Measurements from ENCODE around the gene RALB.
"Not testable (repeated sequence)": the region's sequence is repeated elsewhere in the genome, so short reads cannot be mapped to it uniquely, and the experiment has no call there.

The RALB gene

DNA sequence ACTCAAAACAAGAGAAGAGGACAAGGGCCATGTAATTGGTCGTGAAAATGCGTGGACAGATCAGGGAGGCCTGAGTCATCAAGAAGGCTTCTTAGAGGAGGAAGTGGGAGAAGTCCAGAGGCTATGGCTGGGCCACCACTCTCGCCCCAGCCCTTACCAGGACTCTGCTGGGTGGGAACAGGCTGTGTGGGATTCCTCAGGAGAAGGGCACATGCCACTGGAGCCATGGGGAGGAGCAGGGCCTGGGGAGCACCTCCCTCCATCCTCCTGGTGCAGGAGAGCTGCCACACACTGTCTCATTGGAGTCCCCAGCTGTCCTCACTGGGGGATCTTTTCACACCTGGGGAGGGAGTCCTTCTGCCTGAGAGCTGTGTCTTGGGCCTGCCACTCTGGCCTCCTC lies 9.4 kb upstream of the RALB start:
- no peak for DNase-seq (ENCODE audit: low read depth in 4 of 4, low spot score in 1 of 4)

DNA sequence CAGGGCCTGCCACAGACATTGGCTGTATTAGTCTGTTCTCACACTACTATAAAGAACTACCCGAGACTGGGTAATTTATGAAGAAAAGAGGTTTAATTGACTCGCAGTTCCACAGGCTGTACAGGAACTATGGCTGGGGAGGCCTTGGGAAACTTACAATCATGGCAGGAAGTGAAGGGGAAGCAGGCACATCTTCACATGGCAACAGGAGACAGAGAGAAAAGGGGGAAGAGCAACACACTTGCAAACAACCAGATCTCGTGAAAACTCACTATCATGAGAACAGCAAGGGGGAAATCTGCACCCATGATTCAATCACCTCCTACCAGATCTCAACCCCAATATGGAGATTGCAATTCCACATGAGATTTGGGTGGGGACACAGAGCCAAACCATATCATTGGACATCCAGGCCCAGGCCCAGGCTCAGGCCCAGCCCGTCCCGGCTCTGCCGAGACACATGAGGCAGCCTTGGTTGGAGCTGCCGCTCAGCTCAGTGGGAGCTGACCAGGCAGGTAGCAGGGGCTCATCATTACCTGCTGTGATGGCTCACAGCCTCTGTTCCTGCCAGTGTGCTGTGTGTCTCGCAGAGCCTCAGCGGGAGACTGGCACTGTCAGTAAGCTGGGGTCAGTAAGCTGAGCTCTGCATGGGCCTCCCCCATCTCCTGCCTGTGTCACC lies 8.6 kb upstream of the RALB start:
- DNase-seq (ENCODE audit: low read depth in 4 of 4, low spot score in 1 of 4): no peak

DNA sequence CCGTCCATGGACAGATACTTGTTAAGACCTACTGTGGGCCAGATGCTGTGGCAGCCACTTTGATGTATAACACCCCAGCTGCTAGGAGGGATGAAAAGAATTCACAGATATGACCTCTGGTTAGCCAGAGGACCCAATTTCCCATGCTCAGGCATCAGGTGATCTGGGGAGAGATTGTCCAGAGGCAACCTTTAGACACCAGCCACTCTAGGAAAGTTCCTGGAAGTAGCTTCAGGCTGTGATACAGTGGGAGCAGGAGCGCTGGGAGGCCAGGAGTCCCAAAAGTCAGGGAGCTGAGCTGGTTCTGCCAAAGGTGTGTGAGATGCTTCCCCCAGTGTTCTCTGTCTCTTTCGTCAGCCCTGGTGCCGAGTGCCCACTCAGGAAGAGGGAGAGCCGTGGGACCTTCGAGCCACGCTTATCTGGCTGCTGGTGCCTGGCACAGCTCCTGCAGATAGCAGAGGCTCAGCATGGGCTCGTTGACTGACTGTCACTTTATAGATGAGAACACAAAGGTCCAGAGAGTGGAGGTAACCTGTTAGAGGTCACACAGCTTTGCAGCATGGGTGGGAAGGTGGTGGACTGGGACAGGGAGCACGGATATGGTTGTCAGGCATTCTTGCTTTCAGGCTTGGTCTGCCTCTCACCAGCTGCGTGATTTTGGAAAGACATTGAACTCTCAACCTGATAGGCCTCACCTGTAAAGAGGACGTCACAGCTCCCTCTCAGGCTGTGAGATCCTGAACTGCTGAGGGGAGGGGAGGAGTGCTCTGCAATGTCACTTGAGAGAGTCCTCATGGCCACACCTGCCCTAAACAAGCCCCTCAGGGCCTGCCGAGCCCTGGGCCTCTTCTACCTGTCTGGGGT lies 7.8 kb upstream of the RALB start:
- no peak for DNase-seq (ENCODE audit: low read depth in 4 of 4, low spot score in 1 of 4)

DNA sequence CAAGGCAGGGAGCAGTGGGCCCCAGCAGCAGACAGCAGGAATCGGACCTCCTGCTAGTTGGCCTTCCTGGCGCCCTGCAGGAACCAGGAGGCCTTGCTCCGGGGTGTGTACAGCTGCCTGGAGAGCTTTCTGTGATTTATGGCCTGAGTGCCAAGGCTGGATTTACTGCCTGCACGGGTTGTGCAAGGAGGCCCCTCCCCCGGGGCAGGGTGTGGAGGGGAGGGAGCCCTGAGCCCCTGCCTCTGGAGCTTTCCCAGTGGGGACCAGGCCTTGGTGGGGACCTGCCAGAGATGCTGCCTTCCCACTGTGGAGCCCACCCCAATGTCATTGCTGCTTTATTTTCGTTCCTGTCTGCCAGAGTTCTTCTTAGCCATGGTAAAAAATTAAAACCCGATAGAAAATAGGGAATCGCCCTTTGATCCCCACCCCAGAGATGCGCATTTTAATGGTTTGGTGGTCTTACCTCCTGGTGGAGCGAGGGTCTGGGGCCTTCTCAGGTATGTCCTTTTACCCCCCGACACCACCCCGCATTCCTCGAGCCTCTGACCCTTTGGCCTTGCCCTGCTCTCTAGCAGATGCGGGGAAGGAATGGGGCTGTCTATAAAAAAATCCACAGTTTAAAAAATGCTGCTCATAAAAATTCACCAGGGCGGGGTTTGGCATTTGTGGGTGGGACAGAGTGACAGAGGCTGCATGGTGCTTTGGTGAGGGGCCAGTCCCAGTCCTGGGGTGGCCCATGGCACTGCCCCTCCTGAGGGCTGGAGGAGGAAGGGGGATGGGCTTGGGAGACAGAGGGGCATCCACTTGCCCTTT lies 6.9 kb upstream of the RALB start:
- DNase-seq (ENCODE audit: low read depth in 4 of 4, low spot score in 1 of 4): no peak

DNA sequence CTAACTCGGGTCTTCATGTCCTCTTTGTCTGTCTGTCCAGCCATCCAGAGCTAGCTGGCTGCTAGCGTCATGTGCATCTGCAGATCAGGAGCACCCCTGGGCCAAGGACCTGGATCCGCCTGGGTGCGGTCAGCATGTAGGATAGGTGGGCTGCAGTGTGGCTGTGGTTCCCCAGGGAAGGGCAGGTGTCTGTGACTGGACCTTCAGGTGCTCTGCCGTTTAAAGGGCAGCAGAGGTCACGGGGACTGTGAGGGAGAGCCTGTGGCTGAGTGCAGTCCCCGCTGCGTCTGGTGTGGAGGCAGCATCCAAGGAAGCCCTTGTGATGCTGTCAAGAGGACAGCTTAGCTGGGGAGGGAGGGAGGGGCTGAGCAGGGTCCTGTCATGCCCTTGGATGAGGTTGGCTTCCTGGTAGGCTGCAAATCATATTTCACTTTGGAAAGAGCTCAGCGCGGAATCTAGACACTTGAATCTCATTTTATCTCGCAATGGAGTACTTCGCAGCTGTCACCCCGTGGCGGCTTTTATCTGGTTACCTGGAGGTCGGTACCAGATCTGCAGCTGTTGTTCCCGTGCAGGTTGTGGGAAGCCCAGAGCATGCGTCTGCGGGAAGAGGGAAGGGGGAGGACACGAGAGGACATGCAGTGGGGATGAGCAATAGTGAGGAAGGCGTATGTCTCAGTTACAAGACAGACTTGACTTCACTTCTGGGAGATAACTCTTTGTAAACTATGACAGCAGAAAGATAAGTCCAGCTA lies 5.9 kb upstream of the RALB start:
- no peak for DNase-seq (ENCODE audit: low read depth in 4 of 4, low spot score in 1 of 4)

DNA sequence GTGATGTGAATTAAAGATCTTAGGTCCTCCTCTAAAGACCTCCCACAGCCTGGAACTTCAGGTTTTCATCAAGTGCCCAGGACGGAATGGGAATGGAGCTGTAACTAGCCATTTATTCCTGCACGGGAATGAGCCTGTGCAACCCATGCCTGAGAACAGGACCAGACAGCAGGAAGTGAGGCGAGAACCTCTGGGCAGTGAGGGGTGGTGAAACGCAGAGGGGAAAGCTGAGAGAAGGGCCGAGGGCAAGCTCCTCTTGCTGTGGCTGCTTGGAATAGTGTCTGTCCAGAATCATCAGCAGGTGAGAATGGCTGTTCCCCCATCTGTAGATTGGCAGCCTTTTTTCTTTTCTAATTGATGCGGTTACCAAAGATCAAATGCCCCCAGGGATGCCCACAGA lies 4.8 kb upstream of the RALB start:
- DNase-seq (ENCODE audit: low read depth in 4 of 4, low spot score in 1 of 4): no peak

DNA sequence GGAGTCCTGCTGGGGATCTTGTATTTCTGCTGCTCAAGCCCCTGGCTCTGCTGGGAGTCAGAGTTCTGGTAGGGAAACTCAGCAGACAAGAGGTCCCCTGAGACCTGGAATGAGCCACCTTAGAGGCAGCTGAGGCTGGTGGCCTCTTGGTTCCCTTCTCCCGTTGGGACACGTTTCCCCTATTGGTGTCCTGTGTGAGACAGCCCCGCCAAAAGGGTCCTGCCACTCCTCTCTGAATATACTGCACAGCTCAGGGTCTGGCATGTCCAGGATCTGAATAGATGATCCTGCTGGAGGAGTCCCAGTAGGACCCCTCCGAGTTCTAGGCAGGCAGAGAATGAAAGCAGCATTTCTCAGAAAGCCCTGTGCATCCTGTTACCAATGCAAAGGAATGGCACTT lies 2.0 kb upstream of the RALB start:
- no peak for DNase-seq (ENCODE audit: low read depth in 4 of 4, low spot score in 1 of 4)

DNA sequence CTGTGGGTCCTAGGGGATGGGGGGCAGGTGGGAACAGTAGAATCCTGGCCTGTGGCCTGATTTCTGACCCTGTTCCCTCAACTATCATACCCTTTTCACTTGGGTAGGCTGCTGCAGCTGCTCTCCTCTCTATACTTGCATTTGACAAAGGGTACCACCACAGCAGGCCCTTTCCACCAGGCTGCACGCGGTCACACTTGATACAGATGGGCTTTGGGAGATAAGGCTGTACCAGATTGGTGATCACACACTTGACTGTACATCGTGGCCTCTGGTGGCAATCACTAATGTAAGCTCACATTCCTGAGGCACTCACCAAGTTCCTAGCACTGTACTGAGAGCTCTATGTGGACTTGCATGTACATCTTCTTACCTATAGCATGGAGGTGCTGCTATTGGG lies 1.6 kb upstream of the RALB start:
- DNase-seq (ENCODE audit: low read depth in 4 of 4, low spot score in 1 of 4): no peak

DNA sequence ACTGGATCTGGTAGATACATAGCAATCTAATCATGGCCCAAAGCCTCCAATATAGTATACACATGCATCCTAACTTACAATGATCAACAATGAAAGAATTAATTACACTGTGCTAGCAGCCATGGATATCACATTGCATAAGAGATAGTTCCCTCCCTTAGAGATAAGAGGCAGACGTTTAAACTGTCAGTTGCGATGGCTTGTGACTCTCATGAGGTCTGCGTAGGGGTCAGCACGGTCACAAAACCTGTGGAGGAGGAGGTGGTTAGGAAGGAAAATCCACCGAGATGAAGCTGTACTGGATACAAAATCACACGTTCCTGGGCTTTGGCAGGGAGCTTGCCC lies 800 bp upstream of the RALB start:
- no peak for DNase-seq (ENCODE audit: low read depth in 4 of 4, low spot score in 1 of 4)

DNA sequence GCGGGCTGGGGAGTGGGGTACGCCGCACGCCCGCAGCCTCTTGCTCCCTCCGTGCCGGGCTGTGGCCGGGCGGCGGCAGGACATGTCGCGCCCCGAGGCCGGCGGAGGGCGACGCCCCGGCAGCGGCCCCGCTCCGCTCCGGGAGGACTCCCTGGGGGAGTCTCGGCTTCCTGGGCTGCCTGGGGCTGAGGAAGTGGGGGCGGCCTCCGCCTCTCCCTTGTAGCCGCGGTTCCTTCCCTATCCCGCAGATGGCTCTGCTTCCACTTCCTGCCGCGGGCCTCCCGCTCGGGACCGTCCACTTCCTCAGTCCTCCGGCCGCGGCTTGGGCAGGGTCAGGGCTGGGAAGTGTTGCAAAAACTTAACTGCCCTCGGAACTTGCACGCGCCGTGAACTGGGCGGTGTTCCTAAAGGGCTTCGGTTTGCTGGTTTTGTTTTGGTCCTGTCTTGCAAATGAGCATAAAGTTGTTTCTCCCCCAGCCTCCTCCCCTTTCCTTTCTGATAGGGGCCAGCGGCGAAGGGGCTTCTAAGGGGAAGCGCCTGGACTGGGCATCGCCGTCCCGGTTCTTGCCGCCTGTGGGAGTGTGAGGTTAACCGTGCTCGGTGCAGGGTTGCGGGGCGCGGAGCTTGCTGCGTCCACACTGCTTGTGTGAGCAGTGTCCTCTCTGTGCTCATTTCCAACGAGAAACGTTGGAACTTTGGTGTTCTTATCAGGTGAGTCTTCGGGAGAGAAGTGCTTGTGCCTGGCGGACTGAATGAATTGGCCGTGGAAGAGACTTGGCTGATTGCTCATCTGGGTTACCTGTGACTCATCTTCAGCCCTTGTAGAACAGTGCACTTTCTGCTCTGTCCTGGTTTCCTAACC lies 600 bp downstream of the RALB start:
- DNase-seq (ENCODE audit: low read depth in 4 of 4, low spot score in 1 of 4): peak in 1 of 4 experiments; percentile 20

DNA sequence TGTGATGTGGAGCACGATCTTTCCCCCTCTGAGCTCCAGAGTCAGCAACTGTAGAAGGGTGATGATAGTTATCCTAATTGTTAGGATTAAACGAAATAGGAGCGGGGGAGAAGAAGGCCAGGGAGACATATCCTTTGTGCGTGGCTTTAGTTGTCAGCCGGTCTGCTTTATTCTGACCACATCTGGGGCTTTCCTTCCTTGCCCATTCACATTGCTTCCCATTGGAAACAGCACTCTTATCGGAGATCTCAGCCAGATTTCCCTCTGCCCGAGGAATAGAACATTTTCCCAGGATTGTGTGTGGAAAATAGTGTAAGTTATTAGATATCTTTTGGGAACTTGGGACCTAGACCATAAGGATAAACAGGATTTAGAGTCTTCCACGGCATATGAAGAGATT lies 1.5 kb downstream of the RALB start:
- no peak for DNase-seq (ENCODE audit: low read depth in 4 of 4, low spot score in 1 of 4)

DNA sequence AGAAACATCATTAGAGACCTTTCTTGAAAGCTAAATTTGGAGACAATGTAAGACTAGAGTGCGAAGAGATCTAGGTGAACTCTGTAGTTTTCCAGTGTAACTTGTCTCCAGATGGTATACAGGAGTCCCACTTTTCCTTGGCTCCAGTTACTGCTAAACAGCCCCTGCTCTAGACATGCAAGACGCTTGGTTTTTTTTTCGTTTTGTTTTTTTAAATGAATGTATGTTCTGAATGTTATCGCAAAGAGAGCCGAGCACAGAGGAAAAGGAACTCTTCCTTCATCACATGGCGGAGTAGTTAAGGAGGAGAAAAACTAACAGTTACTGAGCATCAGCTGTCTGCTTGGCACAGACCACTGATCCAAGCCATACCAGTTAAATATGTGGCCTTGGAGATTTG lies 2.4 kb downstream of the RALB start:
- no peak for DNase-seq (ENCODE audit: low read depth in 4 of 4, low spot score in 1 of 4)

DNA sequence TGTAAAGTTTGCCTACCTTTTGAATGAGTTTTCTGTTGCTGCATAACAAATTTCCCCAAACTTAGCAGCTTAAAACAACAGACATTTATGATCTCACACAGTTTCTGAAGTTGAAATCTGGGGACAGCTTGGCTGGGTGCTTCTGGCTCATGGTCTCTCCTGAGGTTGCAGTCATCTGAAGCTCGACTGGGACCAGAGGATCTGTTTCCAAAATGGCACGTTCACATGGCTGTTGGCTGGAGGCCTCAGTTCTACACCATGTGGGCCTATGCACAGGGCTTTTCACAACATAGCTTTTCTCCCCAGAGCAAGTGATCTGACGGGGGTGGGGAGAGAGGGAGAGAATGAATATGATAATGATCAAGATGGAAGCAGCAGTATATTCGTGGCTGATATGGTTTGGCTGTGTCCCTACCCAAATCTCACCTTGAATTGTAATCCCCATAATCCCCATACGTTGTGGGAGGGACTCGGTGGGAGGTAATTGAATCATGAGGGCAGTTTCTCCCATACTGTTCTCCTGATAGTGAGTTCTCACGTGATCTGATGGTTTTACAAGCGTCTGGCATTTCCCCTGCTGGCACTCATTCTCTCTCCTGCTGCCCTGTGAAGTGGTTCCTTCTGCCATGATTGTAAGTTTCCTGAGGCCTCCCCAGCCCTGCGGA lies 3.5 kb downstream of the RALB start:
- DNase-seq (ENCODE audit: low read depth in 4 of 4, low spot score in 1 of 4): no peak

DNA sequence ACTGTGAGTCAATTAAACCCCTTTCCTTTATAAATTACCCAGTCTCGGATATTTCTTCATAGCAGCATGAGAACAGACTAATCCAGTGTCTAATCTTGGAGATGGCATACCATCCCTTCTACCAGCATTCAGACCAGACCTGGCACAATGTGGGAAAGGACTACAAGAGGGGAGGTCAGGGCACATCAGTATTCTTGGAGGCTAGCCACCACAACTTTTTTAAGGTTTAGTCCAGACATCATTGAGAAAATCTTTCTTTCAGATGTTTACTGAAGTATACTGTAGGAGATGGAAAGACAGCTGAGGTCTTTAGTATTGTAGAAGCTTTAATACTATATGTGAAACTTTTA lies 4.0 kb downstream of the RALB start:
- no peak for DNase-seq (ENCODE audit: low read depth in 4 of 4, low spot score in 1 of 4)

DNA sequence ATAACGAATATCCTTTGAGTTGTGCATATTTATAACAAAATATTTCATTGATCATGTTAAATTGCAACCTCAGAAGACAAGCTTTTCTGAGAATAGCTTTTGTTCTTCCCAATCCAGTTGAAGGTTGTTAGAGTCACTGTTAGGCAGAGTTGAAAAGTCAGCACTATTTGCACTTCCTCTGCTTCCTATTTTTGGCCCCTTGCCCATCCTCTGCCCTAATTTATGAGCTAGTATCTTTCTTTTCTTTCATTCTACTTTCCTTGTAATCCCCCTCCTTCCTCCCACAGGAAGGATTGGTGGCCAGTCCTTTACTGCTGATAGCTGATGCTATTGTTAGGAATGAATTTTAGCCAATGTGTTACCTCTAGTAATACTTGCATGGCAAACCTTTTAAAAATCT lies 4.9 kb downstream of the RALB start:
- DNase-seq (ENCODE audit: low read depth in 4 of 4, low spot score in 1 of 4): no peak

DNA sequence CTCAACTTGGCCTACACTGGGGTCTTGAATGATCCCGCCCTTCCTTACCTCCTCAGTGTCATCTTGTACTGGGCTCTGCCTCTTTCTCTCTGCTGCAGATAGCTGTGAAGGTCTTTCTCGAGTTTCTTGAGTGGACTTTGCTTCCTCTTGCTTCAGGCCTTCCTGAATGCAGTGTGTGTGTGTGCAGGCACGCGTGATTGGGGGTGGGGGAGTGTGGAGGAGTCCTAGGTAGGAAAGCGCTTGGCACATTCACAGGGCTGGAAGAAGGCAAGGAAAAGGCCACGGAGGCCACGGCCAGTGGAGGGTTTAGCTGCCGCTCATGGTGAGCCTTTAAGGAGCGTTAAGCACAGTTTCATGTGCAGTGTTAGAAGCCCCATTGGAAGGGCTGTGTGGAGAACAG lies 5.5 kb downstream of the RALB start:
- no peak for DNase-seq (ENCODE audit: low read depth in 4 of 4, low spot score in 1 of 4)

DNA sequence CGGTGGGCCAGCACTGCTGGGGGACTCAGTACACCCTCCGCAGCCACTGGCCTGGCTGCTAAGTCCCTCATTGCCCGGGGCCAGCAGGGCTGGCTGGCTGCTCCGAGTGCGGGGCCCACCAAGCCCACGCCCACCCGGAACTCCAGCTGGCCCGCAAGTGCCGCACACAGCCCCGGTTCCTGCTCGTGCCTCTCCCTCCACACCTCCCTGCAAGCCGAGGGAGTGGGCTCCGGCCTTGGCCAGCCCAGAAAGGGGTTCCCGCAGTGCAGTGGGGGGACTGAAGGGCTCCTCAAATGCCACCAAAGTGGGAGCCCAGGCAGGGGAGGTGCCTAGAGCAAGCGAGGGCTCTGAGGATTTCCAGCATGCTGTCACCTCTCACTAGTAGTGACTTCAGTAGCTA lies 7.3 kb downstream of the RALB start:
- DNase-seq (ENCODE audit: low read depth in 4 of 4, low spot score in 1 of 4): not testable (repeated sequence)

DNA sequence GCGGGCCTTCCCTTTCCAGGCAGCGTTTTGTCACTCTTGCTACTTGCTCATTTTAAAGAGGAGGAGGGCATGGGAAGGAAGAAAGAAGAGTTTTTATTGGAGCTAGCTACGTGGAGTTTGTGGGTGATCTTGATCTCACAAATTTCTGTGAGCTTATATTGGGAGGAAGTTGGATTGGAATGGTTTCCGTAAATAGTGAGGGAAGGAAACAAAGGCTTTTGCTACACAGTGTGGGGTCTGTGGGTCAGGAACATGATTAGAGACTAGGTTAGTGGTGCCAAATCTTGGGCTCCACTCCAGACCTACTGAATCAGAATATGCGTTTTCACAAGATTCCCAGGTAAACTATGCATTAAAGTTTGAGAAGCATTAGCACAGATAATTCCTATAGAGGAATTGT lies 8.1 kb downstream of the RALB start:
- DNase-seq (ENCODE audit: low read depth in 4 of 4, low spot score in 1 of 4): no peak

DNA sequence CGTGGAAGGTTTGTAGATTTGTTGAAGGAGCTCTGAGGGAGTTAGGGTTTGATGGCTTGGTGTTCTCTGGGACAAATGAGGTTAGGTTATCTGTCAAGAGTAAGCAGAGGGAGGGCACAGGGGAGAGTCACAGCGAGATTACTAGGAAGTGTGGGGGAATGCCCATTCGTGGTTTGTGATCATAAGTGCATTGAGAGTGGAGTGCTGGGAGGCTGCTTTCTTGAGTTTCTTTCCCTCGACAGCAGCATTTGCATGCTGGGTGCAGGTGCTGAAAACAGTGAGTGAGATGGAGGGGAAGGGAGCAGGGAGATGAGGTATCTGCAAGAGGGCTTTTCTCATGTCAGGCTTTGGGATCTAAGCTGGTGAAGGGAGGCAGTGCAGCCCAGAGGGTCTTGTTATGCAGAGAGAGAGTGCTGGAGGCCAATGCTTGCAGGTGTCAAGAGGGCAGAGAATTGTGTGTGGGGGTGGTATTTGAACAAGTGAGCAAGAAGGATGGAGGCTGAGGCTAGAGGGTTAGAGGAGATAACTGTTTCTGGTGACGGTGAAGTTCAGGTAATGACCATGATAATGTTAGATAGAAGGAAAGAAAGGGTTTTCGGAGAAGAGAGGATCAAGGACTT lies 8.8 kb downstream of the RALB start:
- peak in 2 of 4 experiments; percentile 44 to 53 for DNase-seq (ENCODE audit: low read depth in 4 of 4, low spot score in 1 of 4)

DNA sequence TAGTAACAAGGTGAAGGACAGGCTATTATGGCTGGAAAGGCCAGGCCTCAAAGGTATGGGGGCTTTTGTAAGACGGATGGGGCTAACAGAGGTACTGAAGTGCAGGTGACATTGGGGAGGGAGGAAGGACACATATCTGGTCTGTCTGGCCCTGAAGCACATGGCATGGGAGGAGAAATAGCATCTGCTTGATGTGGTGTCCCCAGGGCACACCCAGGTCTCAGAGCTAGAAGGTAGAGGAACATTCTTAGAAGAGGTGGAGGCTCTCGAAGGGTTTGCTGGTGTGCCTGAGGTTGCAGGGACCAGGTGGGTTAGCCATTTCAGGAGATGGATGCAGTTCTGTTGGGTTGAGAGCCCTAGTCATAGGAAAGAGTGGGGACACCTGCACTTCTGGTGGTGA lies 9.5 kb downstream of the RALB start:
- no peak for DNase-seq (ENCODE audit: low read depth in 4 of 4, low spot score in 1 of 4)
